ENCODE data around the gene ZDHHC24. TPM values are rescaled to one million over a fixed set of nuclear protein-coding genes. Genes with fewer than 3 reads are reported as not detected.

Gene ZDHHC24
- total and polyA plus RNA-seq, 2 experiments from 2014 or later = 5.6 to 13.1 TPM

DNA sequence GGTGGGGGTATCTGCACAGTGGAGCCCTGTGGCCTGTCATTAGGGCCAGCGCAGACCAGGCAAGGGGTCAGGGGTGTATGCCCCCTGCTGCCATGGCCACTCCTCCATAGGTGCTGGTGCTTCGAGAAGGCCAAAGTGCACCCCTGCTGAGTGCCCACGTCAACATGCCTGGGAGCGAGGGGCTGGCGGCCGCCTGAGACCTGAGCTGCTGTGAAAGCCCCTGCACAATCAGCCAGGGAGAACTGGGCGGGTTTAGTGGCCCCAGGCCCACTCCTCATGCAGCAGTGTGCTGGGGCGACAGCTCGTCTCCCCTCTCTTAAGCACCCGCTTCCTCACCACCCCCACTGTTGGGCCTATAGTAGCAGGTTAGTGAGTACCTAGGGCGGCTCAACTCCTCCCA lies 14.0 kb downstream of the ZDHHC24 start (continued):
- TF ChIP-seq, protein P1, sequence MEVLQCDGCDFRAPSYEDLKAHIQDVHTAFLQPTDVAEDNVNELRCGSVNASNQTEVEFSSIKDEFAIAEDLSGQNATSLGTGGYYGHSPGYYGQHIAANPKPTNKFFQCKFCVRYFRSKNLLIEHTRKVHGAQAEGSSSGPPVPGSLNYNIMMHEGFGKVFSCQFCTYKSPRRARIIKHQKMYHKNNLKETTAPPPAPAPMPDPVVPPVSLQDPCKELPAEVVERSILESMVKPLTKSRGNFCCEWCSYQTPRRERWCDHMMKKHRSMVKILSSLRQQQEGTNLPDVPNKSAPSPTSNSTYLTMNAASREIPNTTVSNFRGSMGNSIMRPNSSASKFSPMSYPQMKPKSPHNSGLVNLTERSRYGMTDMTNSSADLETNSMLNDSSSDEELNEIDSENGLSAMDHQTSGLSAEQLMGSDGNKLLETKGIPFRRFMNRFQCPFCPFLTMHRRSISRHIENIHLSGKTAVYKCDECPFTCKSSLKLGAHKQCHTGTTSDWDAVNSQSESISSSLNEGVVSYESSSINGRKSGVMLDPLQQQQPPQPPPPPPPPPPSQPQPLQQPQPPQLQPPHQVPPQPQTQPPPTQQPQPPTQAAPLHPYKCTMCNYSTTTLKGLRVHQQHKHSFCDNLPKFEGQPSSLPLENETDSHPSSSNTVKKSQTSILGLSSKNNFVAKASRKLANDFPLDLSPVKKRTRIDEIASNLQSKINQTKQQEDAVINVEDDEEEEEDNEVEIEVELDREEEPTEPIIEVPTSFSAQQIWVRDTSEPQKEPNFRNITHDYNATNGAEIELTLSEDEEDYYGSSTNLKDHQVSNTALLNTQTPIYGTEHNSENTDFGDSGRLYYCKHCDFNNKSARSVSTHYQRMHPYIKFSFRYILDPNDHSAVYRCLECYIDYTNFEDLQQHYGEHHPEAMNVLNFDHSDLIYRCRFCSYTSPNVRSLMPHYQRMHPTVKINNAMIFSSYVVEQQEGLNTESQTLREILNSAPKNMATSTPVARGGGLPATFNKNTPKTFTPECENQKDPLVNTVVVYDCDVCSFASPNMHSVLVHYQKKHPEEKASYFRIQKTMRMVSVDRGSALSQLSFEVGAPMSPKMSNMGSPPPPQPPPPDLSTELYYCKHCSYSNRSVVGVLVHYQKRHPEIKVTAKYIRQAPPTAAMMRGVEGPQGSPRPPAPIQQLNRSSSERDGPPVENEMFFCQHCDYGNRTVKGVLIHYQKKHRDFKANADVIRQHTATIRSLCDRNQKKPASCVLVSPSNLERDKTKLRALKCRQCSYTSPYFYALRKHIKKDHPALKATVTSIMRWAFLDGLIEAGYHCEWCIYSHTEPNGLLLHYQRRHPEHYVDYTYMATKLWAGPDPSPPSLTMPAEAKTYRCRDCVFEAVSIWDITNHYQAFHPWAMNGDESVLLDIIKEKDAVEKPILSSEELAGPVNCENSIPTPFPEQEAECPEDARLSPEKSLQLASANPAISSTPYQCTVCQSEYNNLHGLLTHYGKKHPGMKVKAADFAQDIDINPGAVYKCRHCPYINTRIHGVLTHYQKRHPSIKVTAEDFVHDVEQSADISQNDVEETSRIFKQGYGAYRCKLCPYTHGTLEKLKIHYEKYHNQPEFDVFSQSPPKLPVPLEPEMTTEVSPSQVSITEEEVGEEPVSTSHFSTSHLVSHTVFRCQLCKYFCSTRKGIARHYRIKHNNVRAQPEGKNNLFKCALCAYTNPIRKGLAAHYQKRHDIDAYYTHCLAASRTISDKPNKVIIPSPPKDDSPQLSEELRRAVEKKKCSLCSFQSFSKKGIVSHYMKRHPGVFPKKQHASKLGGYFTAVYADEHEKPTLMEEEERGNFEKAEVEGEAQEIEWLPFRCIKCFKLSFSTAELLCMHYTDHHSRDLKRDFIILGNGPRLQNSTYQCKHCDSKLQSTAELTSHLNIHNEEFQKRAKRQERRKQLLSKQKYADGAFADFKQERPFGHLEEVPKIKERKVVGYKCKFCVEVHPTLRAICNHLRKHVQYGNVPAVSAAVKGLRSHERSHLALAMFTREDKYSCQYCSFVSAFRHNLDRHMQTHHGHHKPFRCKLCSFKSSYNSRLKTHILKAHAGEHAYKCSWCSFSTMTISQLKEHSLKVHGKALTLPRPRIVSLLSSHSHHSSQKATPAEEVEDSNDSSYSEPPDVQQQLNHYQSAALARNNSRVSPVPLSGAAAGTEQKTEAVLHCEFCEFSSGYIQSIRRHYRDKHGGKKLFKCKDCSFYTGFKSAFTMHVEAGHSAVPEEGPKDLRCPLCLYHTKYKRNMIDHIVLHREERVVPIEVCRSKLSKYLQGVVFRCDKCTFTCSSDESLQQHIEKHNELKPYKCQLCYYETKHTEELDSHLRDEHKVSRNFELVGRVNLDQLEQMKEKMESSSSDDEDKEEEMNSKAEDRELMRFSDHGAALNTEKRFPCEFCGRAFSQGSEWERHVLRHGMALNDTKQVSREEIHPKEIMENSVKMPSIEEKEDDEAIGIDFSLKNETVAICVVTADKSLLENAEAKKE (CRISPR knock-in tag; IDR thresholded peaks at IDR 0.05) = no peak
- no peak for TF ChIP-seq NANOG (IDR thresholded peaks at IDR 0.05; ENCODE audit: borderline replicate concordance)
- no peak for TF ChIP-seq JUNB (IDR thresholded peaks at IDR 0.05; ENCODE audit: unreplicated experiment)
- TF ChIP-seq EZH2 (IDR thresholded peaks at IDR 0.05; ENCODE audit: low read depth, unreplicated experiment) = no peak
- no peak for TF ChIP-seq ZNF331 (CRISPR knock-in tag; IDR thresholded peaks at IDR 0.05; ENCODE audit: low read depth)
- no peak for TF ChIP-seq ETS1 (IDR thresholded peaks at IDR 0.05)

GRCh38 chr11:66530927-66531709 lies 14.7 kb downstream of the ZDHHC24 start:
- Mint-ChIP-seq H3K27ac (no peak overlapping the region), H3K4me3 (no peak overlapping the region), H3K4me1 (peaks cover 5% of the 10 kb centered on the region; the same call in 2 of the 3 replicates), H3K9me3 (no peaks in the 10 kb centered on the region), H3K27me3 (ENCODE audit: insufficient read depth, low read depth, poor library complexity) (peaks cover 8% of the 10 kb centered on the region), H3K36me3 (ENCODE audit: low read depth) (peaks cover 13% of the 10 kb centered on the region)
- Histone ChIP-seq H3K9me2 (ENCODE audit: insufficient read depth) (no peaks in the 10 kb centered on the region), H3K4me1 (ENCODE audit: insufficient read depth) (no peaks in the 10 kb centered on the region), H3K36me3 (ENCODE audit: insufficient read depth) (no peaks in the 10 kb centered on the region), H3K4me3 (no peak overlapping the region), H3K27me3 (ENCODE audit: insufficient read depth) (no peaks in the 10 kb centered on the region), H2AFZ (no peak overlapping the region), H3F3A (replicated peaks; ENCODE audit: low read depth) (no peaks in the 10 kb centered on the region), H4K20me1 (replicated peaks; ENCODE audit: insufficient read depth) (no peaks in the 10 kb centered on the region), H3K27ac (ENCODE audit: low read depth) (no peak overlapping the region), H3K79me2 (replicated peaks; ENCODE audit: insufficient read depth) (no peaks in the 10 kb centered on the region), H3K4me2 (no peak overlapping the region)
- ATAC-seq = no peak; the same call in 2 of the 3 replicates
- DNase-seq (ENCODE audit: low spot score) = no peak
- no peak for TF ChIP-seq POLR2AphosphoS5 (IDR thresholded peaks at IDR 0.05; ENCODE audit: low read depth)
- TF ChIP-seq CREB1 (CRISPR knock-in tag; IDR thresholded peaks at IDR 0.05; ENCODE audit: low read depth) = no peak
- TF ChIP-seq REST (IDR thresholded peaks at IDR 0.05; ENCODE audit: unreplicated experiment) = no peak
- no peak for TF ChIP-seq CTCF (conservative IDR thresholded peaks at IDR 0.05; ENCODE audit: low read depth in 2 of 2)
- TF ChIP-seq ZNF331 (CRISPR knock-in tag; IDR thresholded peaks at IDR 0.05; ENCODE audit: low read depth) = no peak
- TF ChIP-seq NANOG (IDR thresholded peaks at IDR 0.05; ENCODE audit: borderline replicate concordance) = no peak
